Small intestine (tissue), 16 donors: ENCODE measurements around the gene ADD2. TPM values are rescaled to one million over a fixed set of nuclear protein-coding genes. Genes with fewer than 3 reads are reported as not detected.

ENCODE experiments used
- DNase-seq, 2 donors: peaks; one replicate each; pipeline versions ENCODE4 v3.0.0 to v3.0.0-alpha.2; 2013
- FAIRE-seq: peaks from 2 replicates; lab custom pipeline; 2012; peaks lifted over from hg19 to GRCh38; lab: Jason Lieb, UNC
- H3K27ac ChIP-seq, 3 donors: one replicate each; pipeline ENCODE4 v1.5.1; 2013; ENCODE audit warnings: low read length in 2 of 3, mild to moderate bottlenecking in 2 of 3, control low read depth in 1 of 3, inconsistent platforms in 1 of 3, low read depth in 1 of 3, moderate library complexity in 1 of 3
- H3K27me3 ChIP-seq, 3 donors: one replicate each; pipeline ENCODE4 v1.6.1; 2013; ENCODE audit warnings: low read length in 3 of 3, inconsistent platforms in 1 of 3; ENCODE audit not compliant: control insufficient read depth in 3 of 3, insufficient read depth in 3 of 3
- H3K36me3 ChIP-seq, 3 donors: one replicate each; pipeline ENCODE4 v1.6.1; 2013; ENCODE audit warnings: low read length in 3 of 3, inconsistent platforms in 1 of 3, low read depth in 1 of 3, mild to moderate bottlenecking in 1 of 3, moderate library complexity in 1 of 3; ENCODE audit not compliant: control insufficient read depth in 3 of 3, insufficient read depth in 2 of 3
- H3K4me1 ChIP-seq, 3 donors: one replicate each; pipeline ENCODE4 v1.6.1; 2013; ENCODE audit warnings: low read length in 2 of 3, inconsistent platforms in 1 of 3, low read depth in 1 of 3, mild to moderate bottlenecking in 1 of 3, moderate library complexity in 1 of 3; ENCODE audit not compliant: control insufficient read depth in 3 of 3, insufficient read depth in 2 of 3
- H3K4me3 ChIP-seq, 3 donors: one replicate each; pipeline ENCODE4 v1.5.1; 2013; ENCODE audit warnings: low read length in 3 of 3, control low read depth in 1 of 3, inconsistent platforms in 1 of 3, low read depth in 1 of 3, mild to moderate bottlenecking in 1 of 3, moderate library complexity in 1 of 3
- H3K9me3 ChIP-seq, 2 donors: one replicate each; pipeline ENCODE4 v1.6.1; 2013; ENCODE audit warnings: low read depth in 1 of 2, low read length in 1 of 2; ENCODE audit not compliant: control insufficient read depth in 2 of 2, insufficient read depth in 1 of 2
- WGBS, 3 donors: extraction: QIAGEN DNeasy Blood & Tissue Kit; methylation state at CpG; one replicate each; pipeline ENCODE4 v1.1.7; 2013; 5-methylcytosine and 5-hydroxymethylcytosine counted together
- long read RNA-seq, 10 donors: transcript quantifications; one replicate each; lab custom pipeline, GENCODE V29; 2026
- polyA plus RNA-seq, 4 donors: library from polyadenylated mRNA; stranded (reverse) in 3 of 4; unstranded in 1 of 4; fragments of 200-250 nt in 3 of 4; fragments of 120-200 nt in 1 of 4; gene quantifications; one replicate each; pipeline versions ENCODE4 v1.2.1 to v1.2.3, GENCODE V29; 2013
- donor health status: healthy with polysubstance abuse.
- donor health status: control.
- donor health status: control.
- donor health status: Bipolar disorder and iron deficiency.
- donor health status: healthy.

Gene ADD2, protein sequence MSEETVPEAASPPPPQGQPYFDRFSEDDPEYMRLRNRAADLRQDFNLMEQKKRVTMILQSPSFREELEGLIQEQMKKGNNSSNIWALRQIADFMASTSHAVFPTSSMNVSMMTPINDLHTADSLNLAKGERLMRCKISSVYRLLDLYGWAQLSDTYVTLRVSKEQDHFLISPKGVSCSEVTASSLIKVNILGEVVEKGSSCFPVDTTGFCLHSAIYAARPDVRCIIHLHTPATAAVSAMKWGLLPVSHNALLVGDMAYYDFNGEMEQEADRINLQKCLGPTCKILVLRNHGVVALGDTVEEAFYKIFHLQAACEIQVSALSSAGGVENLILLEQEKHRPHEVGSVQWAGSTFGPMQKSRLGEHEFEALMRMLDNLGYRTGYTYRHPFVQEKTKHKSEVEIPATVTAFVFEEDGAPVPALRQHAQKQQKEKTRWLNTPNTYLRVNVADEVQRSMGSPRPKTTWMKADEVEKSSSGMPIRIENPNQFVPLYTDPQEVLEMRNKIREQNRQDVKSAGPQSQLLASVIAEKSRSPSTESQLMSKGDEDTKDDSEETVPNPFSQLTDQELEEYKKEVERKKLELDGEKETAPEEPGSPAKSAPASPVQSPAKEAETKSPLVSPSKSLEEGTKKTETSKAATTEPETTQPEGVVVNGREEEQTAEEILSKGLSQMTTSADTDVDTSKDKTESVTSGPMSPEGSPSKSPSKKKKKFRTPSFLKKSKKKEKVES
- 1 to 10 TPM in 1 of 4 donors, under 1 TPM in 2, not detected in 1; under 0.01 to 1.7 (median 0.25) TPM for polyA plus RNA-seq
- long read RNA-seq, donor 1 = 0 reads
- long read RNA-seq, donor 2 = 0 reads
- long read RNA-seq, donor 3 = 0 reads
- long read RNA-seq, donor 4 = 0 reads
- long read RNA-seq, donor 5 = 0 reads
- long read RNA-seq, donor 6 = 0 reads
- long read RNA-seq, donor 7 = 0 reads
- long read RNA-seq, donor 8 = 0 reads
- long read RNA-seq, donor 9 = 0 reads
- long read RNA-seq, donor 10, full-length matches to known transcripts = 2 of 2 reads
- long read RNA-seq, donor 10, partial matches to known transcripts = 0 of 2 reads
- long read RNA-seq, donor 10, other reads (novel, unspliced or antisense) = 0 of 2 reads

DNA sequence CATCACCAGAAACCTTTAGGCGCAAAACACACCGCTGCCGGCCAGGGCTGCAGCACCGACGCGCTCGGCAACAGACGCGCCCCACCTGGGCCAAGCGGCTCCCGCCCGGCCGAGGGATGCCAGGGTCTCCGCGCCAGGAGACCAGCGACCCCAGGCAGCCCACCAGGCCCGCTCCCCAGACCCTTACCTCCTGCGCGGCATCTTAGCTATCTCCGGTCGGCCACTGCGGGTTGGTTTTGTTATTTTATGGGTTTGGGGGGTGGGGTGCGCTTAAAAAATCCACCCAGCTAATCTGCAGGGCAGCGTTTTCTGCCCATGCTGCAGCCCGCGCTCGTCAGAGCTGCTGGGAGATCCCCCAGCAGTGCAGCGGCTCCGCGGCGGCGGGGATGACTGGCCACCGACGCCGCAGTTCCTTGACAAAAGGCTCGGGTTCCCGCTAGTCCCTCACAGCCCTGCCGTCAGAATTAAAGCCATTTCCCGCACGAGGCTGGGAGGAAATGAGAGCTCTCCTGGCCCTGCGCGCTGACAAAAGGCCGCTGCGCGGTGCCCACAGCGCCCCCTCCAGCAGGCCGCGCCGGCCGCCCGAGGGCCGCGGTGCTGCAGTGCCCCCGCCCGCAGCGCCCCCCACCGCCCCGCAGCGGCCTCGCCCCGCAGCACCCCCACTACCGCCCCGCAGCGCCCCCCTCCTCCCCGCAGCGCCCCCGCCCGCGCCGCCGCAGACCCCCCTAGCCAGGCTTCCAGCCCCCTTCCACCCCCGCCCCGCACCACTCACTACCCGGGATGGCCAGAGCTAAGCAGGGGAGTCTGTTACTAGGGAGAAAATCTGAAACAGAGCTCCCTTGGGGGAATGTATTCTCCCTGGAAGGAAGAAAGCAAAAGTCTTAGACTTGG is at the start of gene ADD2:
Gene ADD2 (minus strand): TSS at position 502 of the 891 bp plus-strand sequence. CDS start 61,792 bp downstream, outside the sequence.
- peaks cover 0 to 3% (median 0%) of the 10 kb centered on the region in 3 donors for H3K4me1 ChIP-seq
- WGBS, 3 donors = 1 to 4% (median 3%) methylated on average over 51 to 70 of the region's 74 CpGs
- peak within 1 kb of the TSS; percentile 14 to 29 (median 23) for H3K4me3 ChIP-seq
- no peaks in the 10 kb centered on the region for H3K36me3 ChIP-seq
- peaks cover 4 to 64% (median 26%) of the 10 kb centered on the region in 3 donors for H3K27me3 ChIP-seq
- H3K27ac ChIP-seq = no peak within 1 kb of the TSS
- peak in 1 of 2 donors; percentile 36 for DNase-seq
- no peak for FAIRE-seq
- H3K9me3 ChIP-seq = no peaks in the 10 kb centered on the region

DNA sequence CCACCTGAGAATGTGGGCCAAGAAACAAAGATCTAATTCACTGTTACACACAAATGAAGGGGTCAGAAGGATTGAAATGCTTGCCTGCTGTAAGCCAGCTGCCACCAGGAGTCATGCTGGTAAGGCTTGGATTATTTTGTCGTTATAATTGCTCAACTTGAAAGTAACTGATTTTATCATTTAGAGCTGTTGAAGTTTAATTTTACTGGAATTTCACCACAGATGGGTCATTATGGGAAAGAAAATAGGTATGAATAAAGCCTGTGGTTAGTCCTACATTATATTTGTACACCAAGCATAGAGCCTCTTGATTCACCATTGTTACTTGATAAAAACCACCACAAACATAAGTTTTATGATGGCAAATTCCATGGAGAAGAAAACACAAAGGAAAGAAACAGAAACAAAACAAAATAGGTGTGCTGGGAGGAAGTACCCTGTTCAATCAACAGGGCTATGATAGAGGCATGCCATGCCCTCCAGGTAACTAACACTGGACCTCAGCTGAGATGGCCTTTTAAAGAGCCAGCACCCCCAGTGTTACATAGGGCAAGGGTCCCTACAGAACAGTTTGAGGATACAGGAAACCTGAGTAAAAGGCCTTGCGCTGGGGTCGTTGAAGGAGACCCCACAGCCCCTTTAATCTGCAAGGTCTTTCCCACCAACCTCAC is 49.4 kb upstream of the ADD2 start:
- H3K4me3 ChIP-seq = no peak overlapping the region
- H3K4me1 ChIP-seq = no peaks in the 10 kb centered on the region
- H3K27me3 ChIP-seq = peaks cover 0 to 29% (median 3%) of the 10 kb centered on the region in 3 donors
- no peaks in the 10 kb centered on the region for H3K9me3 ChIP-seq
- DNase-seq (no peak), FAIRE-seq (no peak)
- no peaks in the 10 kb centered on the region for H3K36me3 ChIP-seq
- H3K27ac ChIP-seq = no peak overlapping the region
- 69 to 82% (median 76%) methylated on average over 3 of the region's 3 CpGs for WGBS, 3 donors

GRCh38 chr2:70816726-70817125 is 48.7 kb upstream of the ADD2 start:
- Histone ChIP-seq H3K9me3 (no peaks in the 10 kb centered on the region), H3K27me3 (peaks cover 0 to 27% (median 3%) of the 10 kb centered on the region in 3 donors), H3K4me3 (no peak overlapping the region), H3K36me3 (no peaks in the 10 kb centered on the region), H3K27ac (no peak overlapping the region), H3K4me1 (no peaks in the 10 kb centered on the region)
- DNase-seq (no peak), FAIRE-seq (no peak)
- 76 to 82% (median 77%) methylated on average over 5 of the region's 5 CpGs for WGBS, 3 donors

DNA sequence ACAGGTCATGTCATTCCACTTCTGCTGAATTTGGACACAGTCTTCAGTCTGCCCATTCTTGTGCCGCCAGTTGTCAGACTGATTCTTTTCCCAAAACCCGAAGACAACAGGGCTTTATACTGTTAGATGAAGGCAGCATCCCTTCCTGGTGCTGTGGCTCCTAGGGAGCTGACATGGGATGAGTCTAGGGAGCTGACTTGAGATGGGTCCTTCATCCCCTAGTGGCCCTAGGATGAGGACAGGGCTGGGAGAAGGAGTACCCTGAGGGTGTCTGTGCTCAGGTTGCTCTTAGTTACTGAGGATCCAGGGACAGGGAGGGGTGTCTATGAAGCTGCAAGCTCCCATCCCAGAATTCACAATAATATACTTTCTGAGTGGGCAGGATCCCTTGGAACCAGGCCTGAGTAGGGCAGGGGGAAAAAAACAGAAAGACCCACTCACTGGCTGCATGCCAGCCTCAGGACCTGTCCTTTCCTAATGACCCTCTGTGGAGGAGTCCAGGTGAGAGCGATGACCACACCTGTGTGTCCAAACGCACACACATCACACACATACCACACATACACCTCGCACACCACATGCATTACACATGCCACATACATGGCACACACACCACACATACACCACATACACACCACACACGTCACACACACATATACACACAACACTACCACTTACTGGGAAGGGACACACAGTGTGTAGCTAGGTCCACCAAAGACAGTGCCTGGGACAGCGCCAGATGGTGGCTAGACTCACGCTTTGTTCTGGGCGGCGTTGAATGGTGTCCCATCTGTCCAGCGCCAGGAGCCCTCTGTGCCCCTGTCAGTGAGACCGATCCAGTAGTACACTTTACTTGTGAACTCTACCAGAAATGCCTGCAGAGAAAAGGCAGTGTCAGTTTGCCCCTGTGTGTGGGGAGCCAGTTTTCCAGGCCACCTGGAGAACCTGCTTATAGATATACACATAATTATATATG is 41.3 kb upstream of the ADD2 start:
- Histone ChIP-seq H3K4me3 (no peak overlapping the region), H3K27me3 (no peaks in the 10 kb centered on the region), H3K36me3 (no peaks in the 10 kb centered on the region), H3K4me1 (no peaks in the 10 kb centered on the region), H3K27ac (no peak overlapping the region), H3K9me3 (no peaks in the 10 kb centered on the region)
- no peak for FAIRE-seq
- WGBS, 3 donors = 85 to 89% (median 86%) methylated on average over 12 of the region's 12 CpGs
- no peak for DNase-seq

DNA sequence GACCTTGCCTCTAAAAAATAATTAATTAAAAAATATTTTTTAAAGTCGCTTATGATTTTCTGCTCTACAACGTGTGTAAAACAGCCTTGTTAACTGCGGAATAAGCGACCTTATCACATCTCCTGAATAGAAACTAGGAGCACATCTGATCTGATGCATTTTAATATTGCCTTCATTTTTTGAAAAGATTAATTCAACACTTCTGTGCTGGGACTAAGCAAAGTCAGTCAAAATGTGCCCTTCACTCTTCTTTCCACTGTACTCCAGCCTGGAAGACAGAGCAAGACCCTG is 39.8 kb upstream of the ADD2 start:
- FAIRE-seq (no peak), DNase-seq (no peak)
- no peak overlapping the region for H3K4me3 ChIP-seq
- no peaks in the 10 kb centered on the region for H3K27me3 ChIP-seq
- WGBS, 3 donors = 89% methylated on average over 4 of the region's 4 CpGs
- H3K9me3 ChIP-seq = no peaks in the 10 kb centered on the region
- H3K27ac ChIP-seq = no peak overlapping the region
- no peaks in the 10 kb centered on the region for H3K4me1 ChIP-seq
- H3K36me3 ChIP-seq = no peaks in the 10 kb centered on the region

DNA sequence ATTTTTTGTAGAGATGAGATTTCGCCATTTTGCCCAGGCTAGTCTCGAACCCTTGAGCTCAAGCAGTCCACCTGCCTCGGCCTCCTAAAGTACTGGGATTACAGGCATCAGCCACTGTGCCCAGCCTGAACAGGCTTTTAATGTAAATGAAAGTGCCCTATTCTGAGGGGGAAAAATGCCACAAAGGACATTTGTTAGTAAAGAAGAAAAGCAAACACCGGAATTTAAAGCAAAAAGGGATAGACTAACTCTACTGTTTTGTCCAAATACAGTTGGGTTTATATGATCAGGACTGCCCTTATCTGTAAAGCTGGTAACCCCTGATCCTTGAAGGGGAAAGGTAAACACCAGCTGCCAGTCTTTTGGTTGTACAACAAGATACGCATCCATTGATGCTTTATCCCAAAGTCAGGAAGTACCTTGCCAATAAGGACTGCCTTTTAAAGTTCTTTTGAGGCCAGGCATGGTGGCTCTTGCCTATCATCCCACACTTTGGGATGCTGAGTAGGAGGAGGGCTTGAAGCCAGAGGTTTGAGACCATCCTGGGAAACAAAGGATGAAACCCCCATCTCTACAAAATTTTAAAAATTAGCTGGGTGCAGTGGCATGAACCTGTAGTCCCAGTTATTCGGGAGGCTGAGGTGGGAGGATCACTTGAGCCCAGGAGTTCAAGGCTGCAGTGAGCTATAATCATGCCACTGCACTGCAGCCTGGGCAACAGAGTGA is 39.3 kb upstream of the ADD2 start:
- FAIRE-seq (no peak), DNase-seq (no peak)
- H3K27ac ChIP-seq = no peak overlapping the region
- no peaks in the 10 kb centered on the region for H3K4me1 ChIP-seq
- H3K27me3 ChIP-seq = no peaks in the 10 kb centered on the region
- WGBS, 3 donors = 66 to 85% (median 73%) methylated on average over 6 of the region's 6 CpGs
- no peaks in the 10 kb centered on the region for H3K9me3 ChIP-seq
- H3K4me3 ChIP-seq = no peak overlapping the region
- no peaks in the 10 kb centered on the region for H3K36me3 ChIP-seq
